Amygdala (tissue), 56 donors: ENCODE measurements around the gene CIRBP.
A peak's percentile ranks its signal among the peaks of the same experiment; 100 is the strongest.

ENCODE experiments used
- DNase-seq, 56 donors: peaks; one replicate each; lab custom pipeline; 2025; lab: John Stamatoyannopoulos, UW

The CIRBP gene

GRCh38 chr19:1253514-1254080 lies 15.5 kb upstream of the CIRBP start:
- peak in 2 of 56 donors; percentile 54 to 66 for DNase-seq

GRCh38 chr19:1254081-1254527 lies 15.0 kb upstream of the CIRBP start:
- DNase-seq, result peak in 32 of 56 donors; percentile 18 to 81 (median 48)

GRCh38 chr19:1254530-1255185 lies 14.5 kb upstream of the CIRBP start:
- DNase-seq, result peak in 1 of 56 donors; percentile 32

- DNase-seq, result peak in 54 of 56 donors; percentile 26 to 94 (median 81)
Observed at GRCh38 chr19:1255186-1256161, 13.7 kb upstream of the CIRBP start.

GRCh38 chr19:1256646-1257474 lies 12.3 kb upstream of the CIRBP start:
- DNase-seq, result peak in 1 of 56 donors; percentile 37

GRCh38 chr19:1257475-1258162 lies 11.5 kb upstream of the CIRBP start:
- DNase-seq, result no peak

- DNase-seq, result peak in 1 of 56 donors; percentile 9
Observed at GRCh38 chr19:1258163-1258492, 11.0 kb upstream of the CIRBP start.

GRCh38 chr19:1258707-1259205 lies 10.4 kb upstream of the CIRBP start:
- DNase-seq, result no peak

- peak in 13 of 56 donors; percentile 8 to 57 (median 20) for DNase-seq
Observed at GRCh38 chr19:1259206-1259875, 9.8 kb upstream of the CIRBP start.

- DNase-seq, result peak in 1 of 56 donors; percentile 70
Observed at GRCh38 chr19:1259876-1260748, 9.0 kb upstream of the CIRBP start.

GRCh38 chr19:1260749-1261537 lies 8.2 kb upstream of the CIRBP start:
- peak; percentile 54 to 96 (median 91) for DNase-seq

- peak in 2 of 56 donors; percentile 42 to 54 for DNase-seq
Observed at GRCh38 chr19:1261538-1261797, 7.7 kb upstream of the CIRBP start.

GRCh38 chr19:1261798-1262622 lies 7.1 kb upstream of the CIRBP start:
- peak in 24 of 56 donors; percentile 16 to 75 (median 44) for DNase-seq

- DNase-seq, result peak in 1 of 56 donors; percentile 46
Observed at GRCh38 chr19:1262623-1263123, 6.5 kb upstream of the CIRBP start.

- DNase-seq, result no peak
Observed at GRCh38 chr19:1263188-1263587, 5.9 kb upstream of the CIRBP start.
